ENCODE measurements around the gene TANK.

DNA sequence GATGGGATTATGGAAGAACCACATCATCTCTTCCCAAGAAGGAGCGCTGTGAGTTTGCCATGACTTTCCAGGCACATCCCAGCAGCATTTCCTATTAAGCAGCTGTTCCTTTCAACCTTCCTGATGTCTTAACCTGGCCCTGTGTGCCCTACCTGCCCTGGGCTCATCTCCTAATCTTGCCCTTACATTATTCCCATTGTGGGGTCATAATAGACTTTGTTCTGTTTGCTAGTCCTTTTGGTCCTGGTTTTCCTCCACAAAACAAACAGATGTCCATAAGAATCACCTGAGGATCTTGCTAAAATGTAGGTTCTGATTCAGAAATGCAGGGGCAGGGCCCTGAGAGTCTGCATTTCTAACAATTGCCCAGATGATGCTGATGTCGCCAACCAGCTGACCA, 38.6 kb upstream of the TANK start:
- no peak for TF ChIP-seq CTCF (conservative IDR thresholded peaks at IDR 0.05; ENCODE audit: low read depth, low read length)
- no peak for TF ChIP-seq EZH2 (IDR thresholded peaks at IDR 0.05; ENCODE audit: borderline replicate concordance, low read depth, low read length, poor library complexity, severe bottlenecking)
